Neural crest cell (in vitro differentiated cells): Measurements from ENCODE around the gene NDC1. TPM values are rescaled to one million over a fixed set of nuclear protein-coding genes. Genes with fewer than 3 reads are reported as not detected.
"Not testable (repeated sequence)": the region's sequence is repeated elsewhere in the genome, so short reads cannot be mapped to it uniquely, and the experiment has no call there.

Source experiments
- DNase-seq: peaks from one replicate; pipeline ENCODE4 v3.0.0; 2021; ENCODE audit warnings: low read depth, mixed read lengths, low spot score
- H3K27ac Mint-ChIP-seq: one replicate; pipeline ENCODE4 v1.8.0; 2021; ENCODE audit warnings: mild to moderate bottlenecking, mixed read lengths; ENCODE audit not compliant: unreplicated experiment
- H3K27me3 Mint-ChIP-seq: 2 replicates; pipeline ENCODE4 v1.8.0; 2021; ENCODE audit warnings: low read depth, mild to moderate bottlenecking, mixed read lengths
- H3K36me3 Mint-ChIP-seq: 2 replicates; pipeline ENCODE4 v1.8.0; 2021; ENCODE audit warnings: low read depth, mild to moderate bottlenecking, mixed read lengths
- H3K4me1 Mint-ChIP-seq: 2 replicates; pipeline ENCODE4 v1.8.0; 2021; ENCODE audit warnings: mixed read lengths
- H3K4me3 Mint-ChIP-seq: one replicate; pipeline ENCODE4 v1.8.0; 2021; ENCODE audit warnings: mild to moderate bottlenecking, mixed read lengths
- H3K9me3 Mint-ChIP-seq: 2 replicates; pipeline ENCODE4 v1.8.0; 2021; ENCODE audit warnings: mixed read lengths
- CTCF ChIP-seq: fragments of 200-600 bp; sonication (generic); conservative IDR thresholded peaks from 2 replicates; pipeline ENCODE4 v1.5.0; 2021; ENCODE audit warnings: antibody characterized with exemption, mild to moderate bottlenecking
- long read RNA-seq: library from polyadenylated mRNA; unstranded; transcript quantifications from one replicate; pipeline ENCODE4 v2.0.0, GENCODE V29; 2020
- total RNA-seq: library from RNA; stranded (reverse); gene quantifications from 2 replicates; pipeline ENCODE4 v1.2.1, GENCODE V29; 2021

Gene NDC1
- 45.6 and 47.3 TPM in 2 replicates for total RNA-seq
- long read RNA-seq, full-length matches to known transcripts = 27 of 73 reads
- long read RNA-seq, partial matches to known transcripts = 36 of 73 reads
- long read RNA-seq, other reads (novel, unspliced or antisense) = 10 of 73 reads

DNA sequence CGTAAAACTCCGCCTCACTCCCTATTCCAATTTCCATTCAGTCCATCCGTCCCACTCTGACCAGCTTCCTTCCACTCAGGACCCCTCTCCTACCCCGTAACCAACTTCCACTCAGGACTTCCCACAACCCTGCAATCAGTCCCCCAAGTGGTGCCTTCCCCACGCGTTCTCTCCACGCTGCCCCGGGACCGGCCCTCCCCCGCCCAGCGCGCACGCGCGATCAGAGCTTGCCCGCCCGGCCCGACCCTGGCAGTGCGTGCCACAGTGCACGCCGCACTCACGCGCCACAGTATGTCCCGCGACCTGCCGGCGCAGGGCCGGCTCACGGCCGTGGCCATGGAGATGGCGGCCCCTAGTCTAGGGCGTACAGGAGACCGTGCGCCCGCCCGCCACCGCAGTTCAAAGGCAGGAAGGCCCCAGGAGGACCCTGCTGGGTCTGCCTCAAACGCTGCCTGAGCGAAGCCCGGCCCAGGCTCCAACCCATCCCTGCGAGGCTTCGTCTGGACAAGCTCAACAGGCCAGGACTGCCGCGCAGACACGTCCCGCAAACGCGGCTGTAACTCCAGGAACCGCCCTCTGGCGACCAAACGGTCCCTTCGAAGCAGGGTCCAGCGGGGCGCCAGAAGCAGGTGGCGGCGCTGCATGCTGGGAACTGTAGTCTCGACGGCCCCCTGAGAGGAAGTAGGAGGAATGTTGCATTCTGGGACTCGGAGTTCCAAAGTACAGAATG lies at the start of gene NDC1:
Gene NDC1 (minus strand): TSS at position 373 of the 730 bp plus-strand sequence. CDS start 35 bp downstream, at position 338.
- no peaks in the 10 kb centered on the region for H3K27me3 Mint-ChIP-seq
- DNase-seq = peak; percentile 84
- TF ChIP-seq CTCF = peak; percentile 19
- H3K4me3 Mint-ChIP-seq = peak within 1 kb of the TSS; percentile 100
- H3K9me3 Mint-ChIP-seq = peaks cover 2% of the 10 kb centered on the region
- peak within 1 kb of the TSS; percentile 100 for H3K27ac Mint-ChIP-seq
- H3K4me1 Mint-ChIP-seq = peaks cover 30% of the 10 kb centered on the region
- peaks cover 4% of the 10 kb centered on the region for H3K36me3 Mint-ChIP-seq

DNA sequence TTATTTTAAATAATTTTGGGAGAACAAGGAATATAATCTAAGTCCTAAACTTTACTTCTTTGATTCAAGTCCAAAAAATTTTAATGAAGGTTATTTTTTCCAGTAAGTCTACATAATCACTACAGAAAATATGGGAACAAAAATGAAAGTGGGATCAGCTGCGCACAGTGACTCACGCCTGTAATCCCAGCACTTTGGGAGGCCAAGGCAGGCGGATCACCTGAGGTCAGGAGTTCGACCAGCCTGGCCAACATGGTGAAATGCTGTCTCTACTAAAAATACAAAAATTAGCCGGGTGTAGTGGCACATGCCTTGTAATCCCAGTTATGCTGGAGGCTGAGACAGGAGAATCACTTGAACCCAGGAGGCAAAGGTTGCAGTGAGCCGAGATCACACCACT lies 45.5 kb upstream of the NDC1 start:
- H3K27ac Mint-ChIP-seq, H3K9me3 Mint-ChIP-seq, H3K4me1 Mint-ChIP-seq, H3K27me3 Mint-ChIP-seq, H3K4me3 Mint-ChIP-seq, DNase-seq: not testable (repeated sequence)
- peaks cover 13% of the 10 kb centered on the region for H3K36me3 Mint-ChIP-seq

DNA sequence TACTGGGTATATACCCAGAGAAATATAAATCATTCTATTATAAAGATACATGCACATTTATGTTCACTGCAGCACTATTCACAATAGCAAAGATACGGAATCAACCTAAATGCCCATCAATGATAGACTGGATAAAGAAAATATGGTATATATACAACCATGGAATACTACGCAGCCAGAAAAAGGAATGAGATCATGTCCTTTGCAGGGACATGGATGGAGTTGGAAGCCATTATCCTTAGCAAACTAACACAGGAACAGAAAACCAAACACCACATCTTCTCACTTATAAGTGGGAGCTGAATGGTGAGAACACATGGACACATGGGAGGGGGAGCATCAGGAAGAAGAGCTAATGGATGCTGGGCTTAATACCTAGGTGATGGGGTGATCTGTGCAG lies 43.8 kb upstream of the NDC1 start:
- not testable (repeated sequence) for DNase-seq, H3K4me1 Mint-ChIP-seq, H3K4me3 Mint-ChIP-seq, H3K9me3 Mint-ChIP-seq, H3K27ac Mint-ChIP-seq, H3K27me3 Mint-ChIP-seq
- H3K36me3 Mint-ChIP-seq = peaks cover 13% of the 10 kb centered on the region

DNA sequence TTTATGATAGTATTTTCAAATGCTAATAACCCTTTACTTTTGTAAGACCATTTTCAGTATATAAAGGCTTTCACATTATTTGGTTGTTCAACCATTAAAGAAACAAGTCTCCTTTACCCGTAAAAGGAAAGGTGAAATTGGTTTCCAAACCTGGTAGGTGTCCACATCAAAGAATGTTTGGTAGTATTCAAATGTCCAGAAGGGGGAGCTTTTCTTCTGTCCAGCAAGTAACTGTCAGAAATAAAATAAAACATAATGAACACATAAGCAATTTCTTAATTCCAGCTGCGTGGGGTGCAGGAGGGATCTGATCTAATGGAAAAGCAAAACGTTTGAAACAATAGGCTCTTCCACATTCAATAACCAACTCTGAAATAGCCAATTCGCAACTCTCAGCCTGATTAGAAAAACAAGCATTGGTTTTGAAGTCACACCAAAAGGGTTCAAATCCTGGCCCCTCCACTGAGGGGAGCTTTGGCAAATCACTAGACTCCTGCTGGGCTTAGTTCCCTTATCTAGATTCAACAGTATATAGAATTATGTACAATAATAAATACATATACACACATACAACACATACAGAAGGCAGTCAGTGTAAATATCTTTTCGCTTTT lies 40.5 kb upstream of the NDC1 start:
- Mint-ChIP-seq H3K4me1 (no peaks in the 10 kb centered on the region), H3K36me3 (peaks cover 13% of the 10 kb centered on the region)

GRCh38 chr1:53875150-53875549 lies 37.1 kb upstream of the NDC1 start:
- not testable (repeated sequence) for H3K9me3 Mint-ChIP-seq, H3K36me3 Mint-ChIP-seq, H3K4me1 Mint-ChIP-seq, H3K4me3 Mint-ChIP-seq, DNase-seq, H3K27me3 Mint-ChIP-seq, H3K27ac Mint-ChIP-seq

More for the DNA sequence above, 40.5 kb upstream of the NDC1 start:
- Mint-ChIP-seq H3K27ac (no peak overlapping the region), H3K9me3 (peaks cover 3% of the 10 kb centered on the region), H3K4me3 (no peak overlapping the region), H3K27me3 (no peaks in the 10 kb centered on the region)
- DNase-seq = no peak
- TF ChIP-seq CTCF = peak; percentile 75

DNA sequence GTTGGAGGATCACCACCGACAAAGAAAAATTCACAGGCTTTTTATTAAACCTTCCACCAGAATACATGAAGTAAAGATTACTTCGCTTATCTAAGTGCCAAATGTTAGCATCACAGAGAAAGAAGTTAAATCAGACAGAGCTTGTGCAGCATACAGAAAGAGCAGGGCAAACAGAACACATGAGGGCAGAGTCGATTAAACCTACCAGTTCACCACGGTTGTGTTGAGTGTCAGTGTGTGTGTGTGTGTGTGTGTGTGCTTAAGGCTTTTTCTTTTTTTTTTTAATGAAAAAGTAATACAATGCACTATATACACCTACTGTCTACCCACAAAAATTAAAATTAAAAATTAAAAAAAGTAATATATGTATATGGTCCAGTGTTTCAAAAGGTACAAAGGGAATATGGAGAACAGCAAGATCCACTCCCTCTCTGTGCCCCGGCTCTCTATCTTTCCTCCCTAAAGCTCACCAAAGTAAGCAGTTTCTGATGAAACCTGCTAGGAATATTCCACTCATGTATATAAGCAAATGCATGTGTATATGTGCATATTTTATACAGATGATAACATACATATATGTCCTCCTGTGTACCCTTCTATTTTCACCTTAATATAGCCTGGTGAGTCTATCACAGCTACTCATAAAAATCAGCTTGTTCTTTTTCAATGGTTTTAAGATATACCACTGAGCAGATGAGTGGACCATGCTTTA lies 33.8 kb upstream of the NDC1 start:
- Mint-ChIP-seq H3K36me3 (no peaks in the 10 kb centered on the region), H3K4me1 (peaks cover 3% of the 10 kb centered on the region), H3K27me3 (no peaks in the 10 kb centered on the region), H3K27ac (no peak overlapping the region), H3K9me3 (no peaks in the 10 kb centered on the region), H3K4me3 (no peak overlapping the region)
- DNase-seq = no peak
- no peak for TF ChIP-seq CTCF
